ENCODE measurements around the gene ASB18.

- TF ChIP-seq CTCF (conservative IDR thresholded peaks at IDR 0.05; ENCODE audit: low read length) (no peak), EZH2phosphoT487 (IDR thresholded peaks at IDR 0.05; ENCODE audit: borderline replicate concordance) (no peak)
These were observed 117.8 kb downstream of the ASB18 start for GRCh38 chr2:236146436-236146835.

All from Loucy (cell line).